HG03064 (cell line): Measurements from ENCODE around the gene PTGES3L.
"Not testable (repeated sequence)": the region's sequence is repeated elsewhere in the genome, so short reads cannot be mapped to it uniquely, and the experiment has no call there.

Source experiments
- ATAC-seq: cut with Tn5 transposase; IDR thresholded peaks from one replicate; pipeline ENCODE4 v1.9.1; 2021; ENCODE audit warnings: low read depth; ENCODE audit not compliant: unreplicated experiment

The PTGES3L gene

DNA sequence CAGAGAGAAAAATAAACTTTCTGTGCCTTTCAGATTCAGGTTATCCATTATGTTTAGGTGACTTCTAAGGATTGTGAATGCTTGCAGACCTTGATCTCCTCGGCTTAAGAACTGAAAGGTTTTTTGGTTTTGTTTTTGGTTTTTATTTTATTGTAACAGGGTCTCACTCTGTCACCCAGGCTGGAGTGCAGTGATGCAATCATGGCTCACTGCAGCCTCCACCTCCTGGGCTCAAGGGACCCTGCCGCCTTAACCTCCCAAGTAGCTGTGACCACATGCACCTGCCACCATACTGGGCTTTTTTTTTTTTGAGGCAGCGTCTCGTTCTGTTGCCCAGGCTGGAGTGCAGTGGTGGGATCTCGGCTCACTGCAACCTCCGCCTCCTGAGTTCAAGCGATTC lies 56.4 kb downstream of the PTGES3L start:
- not testable (repeated sequence) for ATAC-seq

DNA sequence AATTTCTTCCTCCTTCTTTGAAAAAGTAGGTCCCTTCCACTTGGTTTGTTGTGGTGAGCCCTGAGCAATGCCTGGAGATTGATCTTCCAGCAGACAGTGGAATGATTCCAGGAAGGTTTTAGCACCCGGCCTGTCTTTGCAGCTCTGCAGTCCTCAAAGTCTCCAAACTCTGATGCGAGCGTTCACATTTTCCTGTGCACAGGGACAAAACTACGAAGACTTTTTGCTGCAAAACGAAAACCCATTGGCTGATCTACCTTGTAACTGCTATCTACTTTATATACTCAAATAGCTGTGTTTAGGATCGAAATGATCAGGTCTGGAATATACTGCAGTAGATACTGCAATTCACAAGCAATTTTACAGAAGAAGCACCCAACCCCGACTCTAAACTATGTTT lies 57.6 kb downstream of the PTGES3L start:
- no peak for ATAC-seq

GRCh38 chr17:42920922-42921321 lies 59.0 kb downstream of the PTGES3L start:
- ATAC-seq = no peak

GRCh38 chr17:42920106-42920900 lies 59.6 kb downstream of the PTGES3L start:
- ATAC-seq = no peak

GRCh38 chr17:42919522-42920077 lies 60.3 kb downstream of the PTGES3L start:
- ATAC-seq = not testable (repeated sequence)

GRCh38 chr17:42918902-42919521 lies 60.9 kb downstream of the PTGES3L start:
- no peak for ATAC-seq
